ENCODE data around the gene DCAF15. TPM values are rescaled to one million over a fixed set of nuclear protein-coding genes. Genes with fewer than 3 reads are reported as not detected.
A peak's percentile ranks its signal among the peaks of the same experiment; 100 is the strongest.

DCAF15 gene
- polyA plus RNA-seq, 2 donors: 31.6 to 50.5 TPM

DNA sequence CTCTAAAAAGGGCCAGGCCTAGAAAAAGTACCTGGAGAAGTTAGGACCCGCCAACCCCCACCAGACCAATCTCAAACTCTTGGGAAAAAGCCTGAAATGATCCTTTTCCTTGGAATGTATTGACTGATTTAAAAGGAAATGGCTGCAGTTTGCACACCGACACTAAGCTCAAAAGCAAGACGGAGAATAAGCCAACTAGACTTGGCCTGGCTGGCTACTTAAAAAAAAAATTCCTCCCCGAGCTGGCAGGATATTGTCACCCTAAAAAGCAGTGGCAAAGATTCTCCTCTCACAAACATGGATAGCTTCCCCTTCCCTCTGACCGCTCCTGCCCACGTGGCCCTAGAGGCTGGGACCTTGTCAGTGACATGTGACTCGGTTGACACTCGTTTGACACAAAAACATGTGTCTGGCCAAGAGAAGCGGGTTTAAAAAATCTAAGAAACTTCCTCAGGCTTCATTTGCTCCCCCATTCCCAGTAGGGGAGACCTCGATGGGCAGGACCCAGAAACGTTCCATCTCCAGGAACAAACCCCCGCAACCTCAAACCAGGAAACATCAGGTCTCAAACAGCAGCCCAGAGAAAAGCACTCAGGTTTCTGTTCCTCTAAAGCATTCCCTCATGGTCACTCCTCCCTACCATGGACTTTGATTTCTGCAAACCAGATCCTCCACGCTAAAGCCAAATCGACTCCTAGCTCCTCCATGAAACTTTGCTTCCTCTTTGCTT is 52.5 kb downstream of the DCAF15 start:
- H3K9me3 ChIP-seq (ENCODE audit: control insufficient read depth in 2 of 2, insufficient read depth in 1 of 2, low read depth in 1 of 2, low read length in 1 of 2): no peaks in the 10 kb centered on the region
- H3K36me3 ChIP-seq (ENCODE audit: control insufficient read depth in 2 of 2, insufficient read depth in 2 of 2, low read length in 1 of 2): no peaks in the 10 kb centered on the region
- H3K27me3 ChIP-seq (ENCODE audit: control insufficient read depth in 1 of 2, insufficient read depth in 2 of 2, low read length in 2 of 2): no peaks in the 10 kb centered on the region
- H3K4me1 ChIP-seq (ENCODE audit: control insufficient read depth in 2 of 2, insufficient read depth in 2 of 2, low read length in 1 of 2): peaks cover 0 to 5% of the 10 kb centered on the region in 2 donors
- WGBS, 2 donors: 12 to 14% methylated on average over 14 of the region's 14 CpGs
- H3K4me3 ChIP-seq (ENCODE audit: low read depth in 1 of 2, low read length in 2 of 2): peak overlapping the region in 1 of 2 donors; percentile 5
- peak overlapping the region; percentile 96 to 100 for H3K27ac ChIP-seq (ENCODE audit: low read depth in 2 of 2, low read length in 1 of 2)

DNA sequence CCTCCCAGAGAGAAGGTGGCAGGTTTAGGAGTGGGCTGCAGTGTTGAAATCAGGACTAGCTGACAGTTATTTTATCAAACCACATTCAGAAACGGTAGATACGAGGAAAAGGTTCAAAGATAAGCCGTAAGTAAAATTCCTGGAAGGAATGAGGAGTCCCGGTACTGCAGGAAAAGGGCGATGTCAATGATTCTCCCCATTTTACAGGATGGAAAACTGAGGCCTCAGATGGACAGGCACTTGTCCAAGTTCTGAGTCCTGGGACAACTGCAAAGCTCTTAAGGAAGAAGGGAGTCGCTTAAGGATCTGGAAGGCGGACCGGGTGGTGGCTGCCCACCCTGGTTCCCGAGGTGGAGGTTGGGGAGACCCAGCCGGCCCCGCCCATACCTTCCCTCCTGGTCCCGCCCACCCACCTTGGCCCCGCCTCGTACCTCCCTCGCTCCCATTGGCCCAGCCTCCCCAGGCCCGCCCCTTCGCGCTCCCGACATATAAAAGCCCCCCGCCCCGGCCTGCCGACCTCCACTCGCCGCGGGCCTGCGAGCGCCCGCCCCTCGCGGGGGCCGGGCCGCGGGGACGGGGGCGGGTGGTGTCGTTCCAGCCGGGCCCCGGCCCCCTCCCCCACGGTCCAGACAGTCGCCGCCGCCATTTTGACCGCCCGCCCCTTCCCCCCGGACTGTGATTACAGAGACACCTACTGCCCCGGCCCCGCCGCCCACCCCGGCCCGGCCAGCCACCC is 53.2 kb downstream of the DCAF15 start:
- peak overlapping the region; percentile 96 to 100 for H3K27ac ChIP-seq (ENCODE audit: low read depth in 2 of 2, low read length in 1 of 2)
- H3K9me3 ChIP-seq (ENCODE audit: control insufficient read depth in 2 of 2, insufficient read depth in 1 of 2, low read depth in 1 of 2, low read length in 1 of 2): no peaks in the 10 kb centered on the region
- H3K27me3 ChIP-seq (ENCODE audit: control insufficient read depth in 1 of 2, insufficient read depth in 2 of 2, low read length in 2 of 2): no peaks in the 10 kb centered on the region
- no peaks in the 10 kb centered on the region for H3K36me3 ChIP-seq (ENCODE audit: control insufficient read depth in 2 of 2, insufficient read depth in 2 of 2, low read length in 1 of 2)
- H3K4me3 ChIP-seq (ENCODE audit: low read depth in 1 of 2, low read length in 2 of 2): peak overlapping the region; percentile 57 to 72
- peaks cover 0 to 5% of the 10 kb centered on the region in 2 donors for H3K4me1 ChIP-seq (ENCODE audit: control insufficient read depth in 2 of 2, insufficient read depth in 2 of 2, low read length in 1 of 2)
- 5 to 8% methylated on average over 21 to 50 of the region's 50 CpGs for WGBS, 2 donors

DNA sequence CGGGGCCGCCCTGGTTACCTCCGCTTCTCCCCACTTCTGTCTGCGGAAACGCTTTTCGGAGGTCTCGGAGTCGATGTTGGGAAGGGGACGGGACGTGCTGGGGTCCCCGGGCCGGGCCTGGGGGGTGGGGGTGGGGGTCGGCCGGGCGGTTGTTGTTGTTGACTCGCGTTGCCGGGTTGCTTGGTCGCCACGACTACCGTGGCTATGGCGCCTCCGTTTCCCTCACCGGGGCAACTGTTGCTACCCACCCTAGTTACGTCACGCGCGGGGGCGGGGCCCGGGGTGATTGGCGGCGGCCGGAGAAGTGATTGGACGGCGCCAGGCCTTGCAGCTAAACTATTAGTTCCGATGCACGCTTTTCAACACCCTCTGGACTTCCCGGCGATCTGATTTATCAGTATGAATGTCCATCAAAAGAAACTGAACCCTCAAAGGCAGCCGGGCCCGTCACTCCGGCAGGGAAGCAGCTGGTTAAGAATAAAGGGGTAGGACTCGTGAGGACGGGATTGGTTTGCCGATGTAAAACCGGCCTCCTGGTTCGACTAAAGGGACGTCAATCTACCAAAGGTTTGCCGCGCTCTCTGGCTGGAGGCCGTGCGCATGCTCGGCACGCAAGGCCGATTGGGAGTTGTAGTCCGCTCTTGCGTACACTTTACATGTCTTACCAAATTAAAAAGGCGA is 53.9 kb downstream of the DCAF15 start, which contains the start of gene RFX1:
TSS of gene RFX1 (minus strand) at position 236 of the 681 bp plus-strand sequence. CDS start 12,477 bp downstream, outside the sequence.
- Histone ChIP-seq H3K4me1 (ENCODE audit: control insufficient read depth in 2 of 2, insufficient read depth in 2 of 2, low read length in 1 of 2) (peaks cover 0 to 3% of the 10 kb centered on the region in 2 donors), H3K9me3 (ENCODE audit: control insufficient read depth in 2 of 2, insufficient read depth in 1 of 2, low read depth in 1 of 2, low read length in 1 of 2) (no peaks in the 10 kb centered on the region), H3K36me3 (ENCODE audit: control insufficient read depth in 2 of 2, insufficient read depth in 2 of 2, low read length in 1 of 2) (no peaks in the 10 kb centered on the region), H3K27ac (ENCODE audit: low read depth in 2 of 2, low read length in 1 of 2) (peak within 1 kb of the TSS; percentile 98 to 100), H3K4me3 (ENCODE audit: low read depth in 1 of 2, low read length in 2 of 2) (peak within 1 kb of the TSS; percentile 72 to 82), H3K27me3 (ENCODE audit: control insufficient read depth in 1 of 2, insufficient read depth in 2 of 2, low read length in 2 of 2) (no peaks in the 10 kb centered on the region)
- 0 to 1% methylated on average over 55 to 58 of the region's 58 CpGs for WGBS, 2 donors

DNA sequence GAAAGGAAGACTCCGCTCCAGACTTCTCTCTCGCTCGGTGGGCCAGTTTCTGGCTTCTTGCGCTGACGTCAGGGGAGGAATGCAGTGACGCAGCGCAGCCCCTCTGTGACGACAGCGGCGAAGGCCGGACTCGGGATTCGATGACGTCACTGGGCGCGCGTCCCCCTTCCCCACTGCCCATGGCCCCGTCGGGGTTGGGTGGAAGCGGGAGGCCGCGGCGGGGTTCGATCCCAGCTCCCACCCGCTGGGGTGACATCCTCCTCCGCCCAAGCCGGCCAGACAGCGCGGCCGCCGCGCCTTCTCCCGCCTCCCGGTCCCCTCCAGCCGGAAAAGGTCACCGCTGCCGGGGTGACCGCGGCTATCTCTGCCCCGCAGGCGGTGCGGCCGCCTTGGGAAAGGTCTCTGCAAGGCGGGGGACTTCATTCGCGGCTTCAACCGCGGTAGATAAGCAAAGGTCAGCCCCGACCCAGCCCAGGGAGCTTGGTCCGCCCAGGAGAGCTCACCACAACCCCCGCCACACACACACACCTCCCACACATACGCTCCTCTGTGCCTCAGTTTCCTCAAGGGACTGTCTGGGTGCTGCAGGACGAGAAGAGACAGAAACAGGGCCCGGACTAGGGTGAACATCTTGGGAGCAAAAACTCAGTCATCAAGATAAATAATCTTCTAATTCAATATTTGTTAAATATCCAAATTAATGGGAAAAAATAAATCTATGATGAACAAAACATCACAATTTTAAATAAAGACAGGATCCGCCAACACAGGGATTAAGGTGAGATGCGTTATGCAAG is 54.7 kb downstream of the DCAF15 start:
- Histone ChIP-seq H3K4me3 (ENCODE audit: low read depth in 1 of 2, low read length in 2 of 2) (peak overlapping the region; percentile 46 to 82), H3K27ac (ENCODE audit: low read depth in 2 of 2, low read length in 1 of 2) (peak overlapping the region; percentile 98 to 100), H3K4me1 (ENCODE audit: control insufficient read depth in 2 of 2, insufficient read depth in 2 of 2, low read length in 1 of 2) (peaks cover 0 to 3% of the 10 kb centered on the region in 2 donors), H3K9me3 (ENCODE audit: control insufficient read depth in 2 of 2, insufficient read depth in 1 of 2, low read depth in 1 of 2, low read length in 1 of 2) (no peaks in the 10 kb centered on the region), H3K27me3 (ENCODE audit: control insufficient read depth in 1 of 2, insufficient read depth in 2 of 2, low read length in 2 of 2) (no peaks in the 10 kb centered on the region), H3K36me3 (ENCODE audit: control insufficient read depth in 2 of 2, insufficient read depth in 2 of 2, low read length in 1 of 2) (no peaks in the 10 kb centered on the region)
- 4 to 6% methylated on average over 43 to 56 of the region's 56 CpGs for WGBS, 2 donors

Other genes starting within 250 kb of the DCAF15 start
- 10 to 100 TPM; 17.7 to 28.9 TPM for gene MRI1, start 188.0 kb upstream of the DCAF15 start, polyA plus RNA-seq
- gene C19orf53, start 178.1 kb upstream of the DCAF15 start, polyA plus RNA-seq: 100 to 1,000 TPM; 135 to 174 TPM
- 10 to 100 TPM; 10.1 to 17.0 TPM for gene ZSWIM4, start 157.1 kb upstream of the DCAF15 start, polyA plus RNA-seq
- not detected for gene NANOS3, start 75.4 kb upstream of the DCAF15 start, polyA plus RNA-seq
- gene BRME1, start 46.4 kb upstream of the DCAF15 start, polyA plus RNA-seq: 10 to 100 TPM in 1 of 2 donors, 1 to 10 TPM in 1; 7.5 to 13.0 TPM
- 10 to 100 TPM; 34.0 to 58.9 TPM for gene CC2D1A, start 46.3 kb upstream of the DCAF15 start, polyA plus RNA-seq
- gene PODNL1, start 14.1 kb upstream of the DCAF15 start, polyA plus RNA-seq: 1 to 10 TPM; 3.9 to 5.3 TPM
- 1 to 10 TPM; 3.8 to 6.6 TPM for gene RFX1, start 53.8 kb downstream of the DCAF15 start, polyA plus RNA-seq
- not detected for gene RLN3, start 75.6 kb downstream of the DCAF15 start, polyA plus RNA-seq
- gene IL27RA, start 79.3 kb downstream of the DCAF15 start, polyA plus RNA-seq: 1 to 10 TPM; 1.3 to 2.3 TPM
- gene PALM3, start 109.6 kb downstream of the DCAF15 start, polyA plus RNA-seq: under 1 TPM; 0.08 to 0.45 TPM
- 1 to 10 TPM; 3.1 to 7.1 TPM for gene MISP3, start 120.3 kb downstream of the DCAF15 start, polyA plus RNA-seq
- not detected for gene C19orf67, start 133.3 kb downstream of the DCAF15 start, polyA plus RNA-seq
- gene SAMD1, start 138.2 kb downstream of the DCAF15 start, polyA plus RNA-seq: 10 to 100 TPM; 27.6 to 28.4 TPM
- 10 to 100 TPM; 31.2 to 32.2 TPM for gene PRKACA, start 165.3 kb downstream of the DCAF15 start, polyA plus RNA-seq
- gene ASF1B, start 184.1 kb downstream of the DCAF15 start, polyA plus RNA-seq: 10 to 100 TPM in 1 of 2 donors, 1 to 10 TPM in 1; 9.1 to 14.6 TPM

Data from esophagus (tissue), 2 donors.